Testis (tissue), 3 donors: ENCODE data around the gene TENM4. TPM values are rescaled to one million over a fixed set of nuclear protein-coding genes. Genes with fewer than 3 reads are reported as not detected.

Experiments
- DNase-seq: peaks from one replicate; pipeline ENCODE4 v3.0.0-alpha.2; 2019
- H3K27ac ChIP-seq, 2 donors: fragments of 200-600 bp; sonication (generic); one replicate each; pipeline ENCODE4 v1.5.1; 2019
- H3K27me3 ChIP-seq: fragments of 200-600 bp; sonication (generic); one replicate; pipeline ENCODE4 v1.5.1; 2019
- H3K36me3 ChIP-seq: fragments of 200-600 bp; sonication (generic); one replicate; pipeline ENCODE4 v1.5.1; 2017; ENCODE audit warnings: low read depth; ENCODE audit errors: missing control alignments
- H3K4me1 ChIP-seq: fragments of 200-600 bp; sonication (generic); one replicate; pipeline ENCODE4 v1.5.1; 2019
- H3K4me3 ChIP-seq, 2 donors: fragments of 200-600 bp; sonication (generic); one replicate each; pipeline ENCODE4 v1.5.1; 2017 to 2019
- H3K9me3 ChIP-seq: fragments of 200-600 bp; sonication (generic); one replicate; pipeline ENCODE4 v1.5.1; 2017
- CTCF ChIP-seq, 3 experiments: fragments of 450-650 bp in 2 of 3; fragments of 200-600 bp in 1 of 3; sonication (generic) in 1 of 3; IDR thresholded peaks; one replicate each; pipeline ENCODE4 v1.5.1; 2016 to 2019; ENCODE audit warnings: antibody characterized with exemption in 3 of 3, mild to moderate bottlenecking in 2 of 3, moderate library complexity in 1 of 3
- POLR2A ChIP-seq: fragments of 450-650 bp; IDR thresholded peaks from one replicate; pipeline ENCODE4 v1.6.1; 2017; ENCODE audit warnings: antibody characterized with exemption, mild to moderate bottlenecking, moderate library complexity
- WGBS, 2 donors: methylation state at CpG; one replicate each; pipeline ENCODE4 v1.1.5; 2018; 5-methylcytosine and 5-hydroxymethylcytosine counted together
- intact Hi-C: fragments of 100-400 bp; cut with DNase I; formaldehyde crosslinking; loops from one replicate; pipeline ENCODE4 v1.15.1; 2023; ENCODE audit warnings: low total_unique reads
- polyA plus RNA-seq: library from polyadenylated mRNA; stranded (reverse); fragments of 350-450 nt; fragmentation: Illumina TruSeq; extraction: RNeasy Lipid Tissue Mini Kit (QIAGEN cat#74804); gene quantifications from one replicate; pipeline ENCODE4 v1.2.3, GENCODE V29; 2014; ENCODE audit warnings: low read depth, low replicate concordance; ENCODE audit not compliant: insufficient read depth
- total RNA-seq, 2 donors: library from RNA; depleted of rRNA; stranded (reverse); fragments of >200 nt; gene quantifications; one replicate each; pipeline ENCODE4 v1.2.3, GENCODE V29; 2016

The TENM4 gene
- total and polyA plus RNA-seq, 3 donors from 2014 or later: 10.6 to 17.9 (median 11.4) TPM

- no peaks in the 10 kb centered on the region for H3K9me3 ChIP-seq
- H3K27me3 ChIP-seq: no peaks in the 10 kb centered on the region
- H3K27ac ChIP-seq: no peak overlapping the region
- intact Hi-C loops: no loop called here
- no peaks in the 10 kb centered on the region for H3K4me1 ChIP-seq
- H3K36me3 ChIP-seq: no peaks in the 10 kb centered on the region
- WGBS, 2 donors: 82 to 86% methylated on average over 4 of the region's 4 CpGs
- no peak overlapping the region for H3K4me3 ChIP-seq
- TF ChIP-seq CTCF (IDR thresholded peaks at IDR 0.05) (no peak), POLR2A (no peak)
- DNase-seq: no peak
These were observed 783.4 kb downstream of the TENM4 start for GRCh38 chr11:78657441-78657840.

- intact Hi-C loops: no loop called here
- no peak for TF ChIP-seq CTCF (IDR thresholded peaks at IDR 0.05)
- no peak for TF ChIP-seq POLR2A
- Histone ChIP-seq H3K4me3 (no peak overlapping the region), H3K27me3 (no peaks in the 10 kb centered on the region), H3K27ac (no peak overlapping the region), H3K9me3 (no peaks in the 10 kb centered on the region), H3K4me1 (no peaks in the 10 kb centered on the region), H3K36me3 (no peaks in the 10 kb centered on the region)
- 92 to 95% methylated on average over 6 of the region's 6 CpGs for WGBS, 2 donors
- no peak for DNase-seq
These were observed 783.8 kb downstream of the TENM4 start for GRCh38 chr11:78656984-78657383.

- DNase-seq: no peak
- WGBS, 2 donors: 85 to 95% methylated on average over 4 of the region's 4 CpGs
- Histone ChIP-seq H3K4me1 (no peaks in the 10 kb centered on the region), H3K36me3 (no peaks in the 10 kb centered on the region), H3K27me3 (no peaks in the 10 kb centered on the region), H3K27ac (no peak overlapping the region), H3K9me3 (no peaks in the 10 kb centered on the region), H3K4me3 (no peak overlapping the region)
- intact Hi-C loops: no loop called here
- no peak for TF ChIP-seq CTCF (IDR thresholded peaks at IDR 0.05)
These were observed 784.5 kb downstream of the TENM4 start for GRCh38 chr11:78656327-78656726.

- intact Hi-C loops: no loop called here
- H3K4me3 ChIP-seq: no peak overlapping the region
- 89 to 93% methylated on average over 5 of the region's 5 CpGs for WGBS, 2 donors
- no peaks in the 10 kb centered on the region for H3K9me3 ChIP-seq
- DNase-seq: no peak
- no peak for TF ChIP-seq POLR2A
- TF ChIP-seq CTCF (IDR thresholded peaks at IDR 0.05): no peak
- no peaks in the 10 kb centered on the region for H3K27me3 ChIP-seq
- no peak overlapping the region for H3K27ac ChIP-seq
- no peaks in the 10 kb centered on the region for H3K4me1 ChIP-seq
- H3K36me3 ChIP-seq: no peaks in the 10 kb centered on the region
These were observed 785.3 kb downstream of the TENM4 start for GRCh38 chr11:78655561-78655960.

GRCh38 chr11:78654866-78655265 lies 786.0 kb downstream of the TENM4 start:
- Histone ChIP-seq H3K27me3 (no peaks in the 10 kb centered on the region), H3K4me3 (no peak overlapping the region), H3K4me1 (no peaks in the 10 kb centered on the region), H3K36me3 (no peaks in the 10 kb centered on the region), H3K9me3 (no peaks in the 10 kb centered on the region), H3K27ac (no peak overlapping the region)
- intact Hi-C loops: no loop called here
- TF ChIP-seq CTCF (IDR thresholded peaks at IDR 0.05) (no peak), POLR2A (no peak)
- no peak for DNase-seq
- 94 to 98% methylated on average over 5 of the region's 5 CpGs for WGBS, 2 donors
